ENCODE measurements around the gene ANXA3.
"Not testable (repeated sequence)": the region's sequence is repeated elsewhere in the genome, so short reads cannot be mapped to it uniquely, and the experiment has no call there.

Gene ANXA3

DNA sequence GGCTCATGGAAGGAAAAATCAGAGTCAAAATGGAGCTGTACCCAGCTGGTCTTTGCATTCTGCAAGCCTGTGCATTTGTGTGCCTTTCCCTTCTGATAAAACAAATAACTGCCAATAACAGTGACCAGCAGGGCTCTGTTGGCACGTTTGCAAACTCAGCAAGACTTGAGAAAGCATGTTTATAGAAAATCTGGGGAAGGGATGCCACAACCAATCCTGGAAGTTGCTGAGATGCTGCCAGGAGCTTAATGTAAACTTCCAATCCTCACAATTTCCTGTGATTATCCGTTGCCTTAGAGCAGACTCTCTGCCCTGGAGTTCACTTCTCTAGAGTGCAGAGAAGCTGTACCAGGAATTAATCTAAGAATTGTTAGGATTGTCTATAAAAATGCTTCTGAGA lies 6.9 kb upstream of the ANXA3 start:
- no peak for FAIRE-seq

DNA sequence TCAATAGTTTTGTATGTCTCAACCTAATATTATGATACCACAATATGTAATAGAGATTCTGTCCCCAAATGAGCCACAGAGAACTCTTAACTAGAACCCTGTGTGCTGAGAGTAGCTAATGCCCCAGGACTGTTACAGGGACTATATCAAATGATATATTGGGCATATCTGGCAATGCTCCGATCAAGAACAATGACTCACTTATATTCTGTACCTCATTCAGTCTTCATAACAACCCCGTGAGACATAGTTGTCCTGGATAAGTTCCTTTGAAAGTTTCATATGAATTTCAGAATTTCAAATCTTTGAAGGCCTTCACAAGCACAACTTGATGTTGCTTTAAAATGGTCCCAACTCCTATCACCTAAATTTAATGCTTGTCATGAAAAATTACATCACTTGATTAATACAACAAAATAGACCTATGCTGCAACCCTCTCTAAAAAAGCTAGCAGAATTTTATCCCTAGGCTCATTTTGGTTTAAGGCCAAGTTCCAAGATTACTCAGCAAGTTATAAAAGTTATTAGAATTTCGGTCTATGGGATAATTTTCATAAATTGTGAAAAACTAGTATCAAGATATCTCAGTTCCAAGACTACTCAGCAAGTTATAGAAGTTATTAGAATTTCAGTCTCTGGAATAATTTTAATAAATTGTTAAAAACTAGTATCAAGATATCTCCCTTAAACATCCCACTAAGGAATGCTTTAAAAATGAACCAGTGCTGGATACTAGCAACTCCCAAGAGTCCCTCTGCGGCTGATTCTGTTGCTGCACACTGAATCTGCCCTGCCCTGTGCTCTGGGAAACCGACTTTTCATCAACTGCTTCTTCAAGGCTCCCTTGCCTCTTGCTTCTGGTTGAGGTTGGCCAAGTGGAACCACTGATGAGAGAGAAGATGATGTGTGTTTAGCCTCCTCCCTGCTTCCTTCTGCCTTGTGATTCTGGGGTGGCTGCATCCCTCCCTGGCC lies 6.0 kb upstream of the ANXA3 start:
- FAIRE-seq = no peak

DNA sequence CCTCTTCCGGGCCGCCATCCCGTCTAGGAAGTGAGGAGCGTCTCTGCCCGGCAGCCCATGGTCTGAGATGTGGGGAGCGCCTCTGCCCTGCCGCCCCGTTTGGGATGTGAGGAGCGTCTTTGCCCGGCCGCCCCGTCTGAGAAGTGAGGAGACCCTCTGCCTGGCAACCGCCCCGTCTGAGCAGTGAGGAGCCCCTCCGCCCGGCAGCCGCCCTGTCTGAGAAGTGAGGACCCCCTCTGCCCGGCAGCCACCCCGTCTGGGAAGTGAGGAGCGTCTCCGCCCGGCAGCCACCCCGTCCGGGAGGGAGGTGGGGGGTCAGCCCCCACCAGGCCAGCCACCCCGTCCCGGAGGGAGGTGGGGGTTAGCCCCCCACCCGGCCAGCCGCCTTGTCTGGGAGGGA lies 3.7 kb upstream of the ANXA3 start:
- not testable (repeated sequence) for FAIRE-seq

DNA sequence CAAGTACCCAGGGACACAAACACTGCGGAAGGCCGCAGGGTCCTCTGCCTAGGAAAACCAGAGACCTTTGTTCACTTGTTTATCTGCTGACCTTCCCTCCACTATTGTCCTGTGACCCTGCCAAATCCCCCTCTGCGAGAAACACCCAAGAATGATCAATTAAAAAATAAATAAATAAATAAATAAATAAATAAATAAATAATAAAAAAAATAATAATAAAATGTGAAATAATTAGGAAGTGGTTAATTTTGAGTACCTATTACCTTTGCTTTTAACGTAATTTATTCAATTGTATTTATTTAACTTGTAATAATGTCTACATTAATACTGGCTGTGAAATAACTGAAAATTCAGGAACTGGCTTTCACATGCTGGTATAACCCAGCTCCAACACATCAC lies 2.7 kb upstream of the ANXA3 start:
- FAIRE-seq = not testable (repeated sequence)

DNA sequence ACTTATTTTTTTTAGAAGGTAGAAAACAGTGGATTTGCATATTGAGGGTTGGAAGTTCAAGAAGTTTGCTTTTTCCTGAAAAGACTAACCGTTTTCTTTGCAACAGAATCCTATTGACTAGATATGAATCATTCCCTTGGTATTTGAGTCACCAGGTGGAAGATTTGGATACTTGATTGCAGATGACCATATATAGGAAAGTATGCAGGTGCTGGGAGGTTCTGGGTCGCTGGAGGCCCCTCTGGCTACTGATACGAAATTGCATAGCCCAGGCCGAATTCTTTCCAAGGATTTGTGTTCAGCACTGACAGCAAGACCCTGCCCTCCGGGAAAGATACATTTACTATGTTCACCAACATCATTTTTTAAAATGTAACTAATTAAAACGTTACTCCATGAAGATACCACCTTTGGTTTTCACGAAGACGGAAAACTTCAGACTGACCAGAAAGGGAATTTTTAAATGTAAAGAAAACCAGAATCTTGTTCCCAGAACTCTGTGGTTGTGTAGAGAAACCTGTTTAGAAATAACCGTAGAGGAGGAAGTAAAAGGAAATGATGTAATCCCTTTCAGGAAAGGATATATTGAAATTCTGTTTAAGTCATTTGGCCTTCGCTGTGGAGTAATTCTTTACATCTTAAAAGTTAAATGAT lies 946 bp downstream of the ANXA3 start:
- no peak for FAIRE-seq

DNA sequence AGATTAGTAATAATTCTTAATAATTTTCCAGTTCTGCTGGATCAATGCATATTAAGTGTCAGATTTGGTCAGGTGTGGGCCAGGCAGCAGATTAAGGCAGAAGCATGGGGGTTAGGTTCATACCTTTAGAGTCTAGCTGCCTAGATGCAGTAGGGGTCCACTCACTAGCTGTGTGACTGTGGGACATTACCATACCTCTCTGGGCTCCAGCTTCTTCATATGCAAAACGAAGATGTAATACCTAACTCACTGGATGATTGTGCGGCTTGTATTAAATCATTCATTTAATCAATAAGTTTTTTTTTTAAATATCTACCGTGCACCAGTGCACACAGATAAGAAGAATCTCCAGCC lies 1.4 kb downstream of the ANXA3 start:
- FAIRE-seq = no peak

DNA sequence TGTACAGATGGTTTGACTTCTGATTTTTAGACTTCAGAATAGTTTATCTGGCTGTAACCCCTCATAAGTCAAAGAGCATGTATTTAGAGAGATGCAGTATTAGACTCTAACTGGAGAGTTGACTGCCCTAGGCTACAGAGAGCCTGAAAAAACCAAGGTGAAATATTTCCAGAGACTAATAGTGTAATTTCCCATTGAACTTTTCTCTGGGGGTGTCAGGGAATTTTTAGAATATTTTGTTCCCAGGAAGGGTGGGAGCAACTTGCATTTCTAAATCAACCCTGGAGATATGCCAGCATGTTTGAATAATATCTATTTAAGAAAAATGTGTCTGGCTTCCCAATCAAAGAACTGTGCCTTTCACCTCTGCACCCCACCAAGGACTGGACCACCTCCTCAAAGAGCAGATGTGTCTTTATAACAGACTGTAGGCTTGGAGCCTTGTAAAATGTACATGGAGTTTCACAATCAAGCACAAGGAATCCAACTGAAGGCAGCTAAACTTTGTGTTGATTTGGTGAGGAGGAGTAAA lies 2.0 kb downstream of the ANXA3 start:
- FAIRE-seq = no peak

DNA sequence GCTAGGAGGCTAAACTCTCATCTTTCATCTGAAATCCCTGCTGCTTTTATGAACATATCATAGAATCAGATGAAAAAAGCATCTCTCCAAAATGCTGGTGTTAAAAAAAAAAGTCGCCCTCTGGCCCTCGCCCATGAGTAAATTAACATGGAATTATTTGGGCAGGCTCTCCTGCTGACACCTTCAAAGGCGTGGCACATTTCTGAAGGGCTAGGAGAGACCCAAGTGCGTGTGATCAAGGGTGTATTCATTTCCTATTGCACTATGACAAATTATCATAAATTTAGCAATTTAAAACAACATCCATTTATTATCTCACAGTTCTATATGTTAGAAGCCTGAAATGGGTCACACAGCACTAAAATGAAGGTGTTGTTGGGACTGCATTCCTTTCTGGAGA lies 5.1 kb downstream of the ANXA3 start:
- FAIRE-seq = no peak

DNA sequence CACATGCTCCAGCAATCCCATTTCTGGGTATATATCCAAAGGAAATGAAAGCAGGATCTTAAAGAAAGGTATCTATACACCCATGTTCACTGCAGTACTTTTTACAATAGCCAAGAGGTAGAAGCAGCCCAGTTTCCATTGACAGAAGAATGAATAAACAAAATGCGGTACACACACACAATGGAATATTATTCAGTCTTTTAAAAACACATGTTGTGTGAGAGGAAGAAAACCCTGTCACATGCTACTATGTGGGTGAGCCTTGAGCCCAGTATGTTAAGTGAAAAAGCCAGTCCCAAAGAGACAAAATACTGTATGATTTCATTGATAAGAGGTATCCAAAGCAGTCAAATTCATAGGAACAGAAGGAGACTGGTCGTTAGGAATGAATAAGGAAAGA lies 6.3 kb downstream of the ANXA3 start:
- FAIRE-seq = no peak

DNA sequence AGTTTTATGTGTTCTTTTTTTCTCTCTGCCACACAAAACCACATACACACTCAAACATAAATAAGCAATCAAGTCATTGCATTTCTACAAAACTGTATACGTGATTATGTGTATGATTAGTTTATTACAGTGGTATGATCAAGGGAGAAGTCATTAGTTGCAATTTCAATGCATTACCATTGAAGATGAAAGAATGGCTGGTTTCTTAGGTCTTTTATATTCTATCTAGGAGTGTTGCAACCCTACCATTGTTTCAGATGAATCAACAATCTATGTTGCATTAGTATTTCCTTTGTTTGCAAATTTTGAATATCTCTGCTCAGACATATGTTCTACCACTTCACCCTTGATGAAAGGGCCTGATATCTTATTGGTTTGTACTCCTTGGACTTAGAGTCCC lies 6.8 kb downstream of the ANXA3 start:
- no peak for FAIRE-seq

DNA sequence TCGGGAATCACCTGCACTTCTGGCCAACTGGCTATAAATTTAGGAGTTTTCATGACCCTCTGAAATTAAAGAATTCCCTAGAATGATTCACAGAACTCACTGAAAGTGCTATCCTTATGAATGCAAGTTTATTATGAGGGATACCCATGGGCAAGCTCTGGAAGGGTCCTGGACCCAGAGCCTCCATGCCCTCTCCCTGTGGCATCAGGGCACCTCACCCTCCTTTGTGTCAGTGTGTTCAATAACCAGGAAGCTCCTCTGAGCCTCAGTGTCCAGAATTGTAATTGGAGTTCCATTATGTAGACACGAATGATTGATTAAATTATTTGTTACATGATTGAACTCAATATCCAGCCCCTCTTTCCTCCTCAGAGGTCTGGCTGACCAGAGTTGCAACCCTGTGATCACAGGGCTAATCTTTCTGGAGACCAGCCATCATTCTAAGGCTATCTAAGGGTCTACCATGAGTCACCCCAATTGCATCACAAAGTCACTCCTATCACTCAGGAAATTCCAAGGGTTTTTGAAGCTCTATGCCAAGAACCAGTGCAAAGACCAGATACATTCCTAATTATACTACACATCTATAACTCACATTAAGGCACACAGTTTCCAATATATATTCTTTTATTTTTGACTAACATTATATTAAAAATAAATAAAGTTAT lies 8.9 kb downstream of the ANXA3 start:
- FAIRE-seq = no peak

DNA sequence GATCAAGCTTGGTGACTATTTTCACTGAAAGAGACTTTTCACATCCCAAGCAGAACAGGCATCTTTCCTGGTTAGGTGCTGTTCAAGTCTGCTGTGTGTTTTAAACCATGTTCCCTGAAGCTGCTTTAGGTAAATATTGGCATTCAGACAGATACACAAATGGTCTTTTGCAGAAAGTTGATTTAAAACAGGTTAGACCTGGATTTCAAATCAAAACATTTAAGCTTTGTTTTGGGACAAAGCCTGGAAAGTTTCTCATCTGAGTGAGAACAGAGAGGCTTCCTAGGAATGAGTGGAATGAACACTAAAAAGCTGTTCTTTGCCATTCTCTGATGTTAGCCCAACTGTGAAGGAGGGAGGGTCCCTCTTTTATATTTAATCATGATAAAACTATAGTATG lies 10.1 kb downstream of the ANXA3 start:
- FAIRE-seq = no peak

DNA sequence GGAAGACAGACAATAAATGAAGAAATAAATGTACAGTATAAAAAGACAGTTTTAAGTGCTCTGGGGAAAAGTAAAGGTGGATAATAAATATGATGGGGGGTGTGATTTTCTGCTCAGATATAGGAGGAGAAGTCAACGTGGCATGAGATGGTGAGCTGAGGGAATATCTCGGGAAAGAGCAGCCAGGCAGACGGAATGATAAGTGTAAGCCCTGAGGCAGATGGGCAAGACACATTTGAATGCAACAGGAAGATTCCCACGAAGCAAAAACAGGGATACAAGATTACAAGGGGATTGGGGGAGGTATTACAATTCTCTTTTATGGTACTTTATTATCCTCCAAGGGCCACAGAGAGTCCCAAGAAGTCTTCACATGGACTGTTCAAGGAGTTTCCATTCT lies 11.1 kb downstream of the ANXA3 start:
- FAIRE-seq = no peak

DNA sequence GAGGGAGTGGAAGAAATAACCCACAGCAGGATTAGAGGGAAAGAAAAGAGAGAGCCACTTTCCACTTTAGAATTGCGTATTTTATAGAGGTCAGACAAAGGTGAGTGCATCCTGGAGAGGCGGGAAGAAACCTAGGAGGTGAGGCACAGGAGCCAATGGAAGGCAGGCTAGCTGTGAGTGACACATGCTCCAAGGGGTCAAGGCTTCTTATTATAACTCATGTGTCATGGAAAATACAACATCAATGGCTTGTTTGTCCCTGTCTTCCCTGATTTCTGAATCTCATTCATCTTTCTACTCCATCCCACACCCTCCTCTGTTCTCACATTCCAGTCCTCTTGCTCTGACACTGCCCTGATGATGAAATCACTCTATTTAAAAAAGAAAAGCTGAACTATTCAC lies 14.4 kb downstream of the ANXA3 start:
- no peak for FAIRE-seq

DNA sequence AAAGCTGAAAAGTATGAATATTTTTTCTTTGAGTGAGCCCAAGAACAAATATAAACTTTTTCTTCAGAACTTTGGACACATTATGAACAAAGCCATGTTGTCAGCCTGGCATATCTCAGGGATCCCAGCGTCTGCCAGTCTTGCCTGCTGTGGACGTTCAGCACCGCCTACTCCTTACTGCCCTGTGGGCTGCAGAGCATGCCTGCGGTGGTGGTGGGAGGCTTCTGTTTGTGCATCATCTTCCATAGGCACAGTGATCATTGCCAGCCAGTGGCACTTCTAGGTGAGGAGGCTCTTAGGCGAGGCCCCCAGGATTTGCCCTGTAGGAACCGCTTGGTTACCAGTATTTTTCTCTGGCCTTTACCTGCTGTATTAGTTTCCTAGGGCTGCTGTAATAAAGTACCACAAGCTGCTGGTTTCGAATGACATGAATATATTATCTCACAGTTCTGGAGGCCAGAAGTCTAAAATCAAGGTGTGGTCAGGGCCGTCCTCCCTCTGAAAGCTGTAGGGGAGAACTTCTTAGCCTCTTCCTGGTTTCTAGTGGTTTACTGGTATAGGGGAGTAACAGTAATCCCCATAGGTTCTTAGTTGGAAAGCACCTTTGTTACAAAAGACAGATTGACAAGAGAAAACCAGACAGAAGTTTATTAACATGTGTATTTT lies 15.4 kb downstream of the ANXA3 start:
- no peak for FAIRE-seq

DNA sequence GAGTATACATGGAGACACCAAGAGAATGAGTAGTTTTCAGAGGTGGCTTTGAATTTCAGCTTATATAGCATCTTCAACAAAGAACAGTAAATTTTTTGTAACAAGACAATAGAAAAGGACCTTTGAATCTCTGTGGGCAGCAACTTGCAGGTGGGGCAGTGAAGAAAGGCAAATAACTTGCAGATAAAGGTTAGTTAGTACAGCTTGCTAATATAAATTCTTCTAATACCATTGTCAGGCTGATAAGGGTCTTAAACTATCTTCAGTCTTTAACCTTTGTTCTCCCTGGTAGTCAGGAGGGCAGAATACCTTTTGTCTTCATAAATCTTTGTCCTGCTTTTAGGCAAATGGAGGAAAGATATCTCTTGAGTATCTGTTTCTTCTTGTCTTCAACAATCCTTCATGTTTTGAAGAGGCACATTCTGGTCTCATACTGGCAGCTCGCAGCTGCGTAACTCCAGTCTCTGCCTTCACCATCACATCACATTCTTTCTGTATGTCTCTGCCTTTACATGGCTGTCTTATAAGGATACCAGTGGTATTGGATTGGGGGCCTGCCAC lies 16.0 kb downstream of the ANXA3 start:
- FAIRE-seq = no peak

DNA sequence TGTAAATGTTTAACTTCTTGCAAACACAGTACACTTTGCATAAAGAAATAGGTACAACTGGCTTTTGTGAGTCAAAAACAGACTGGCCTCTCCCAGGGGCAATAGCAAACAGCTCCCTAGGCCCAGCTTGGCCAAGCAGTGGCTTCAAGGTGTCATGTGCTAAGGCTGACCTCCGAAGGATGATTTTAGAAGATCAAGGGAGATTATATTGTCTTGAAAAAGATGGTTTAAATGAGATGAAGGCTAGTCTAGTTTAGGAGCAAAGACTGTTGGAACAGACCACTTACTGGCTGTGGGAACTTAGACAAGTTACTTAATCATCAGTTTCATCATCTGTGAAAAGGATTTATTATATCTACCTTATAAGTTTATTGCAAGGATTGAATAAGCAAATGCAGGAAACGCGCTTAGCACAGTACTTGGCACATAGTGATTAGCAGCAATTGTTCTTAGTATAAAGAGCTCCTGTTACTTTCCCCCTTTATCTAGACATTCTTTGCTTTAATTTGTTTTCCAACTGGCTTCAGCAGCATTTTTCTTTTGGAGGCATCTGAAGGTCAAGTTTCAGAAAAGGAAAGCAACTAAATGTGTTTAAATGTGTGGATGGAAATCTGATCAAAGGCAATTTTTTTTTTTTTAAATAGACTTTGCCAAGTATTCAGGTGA lies 17.2 kb downstream of the ANXA3 start:
- FAIRE-seq = no peak

DNA sequence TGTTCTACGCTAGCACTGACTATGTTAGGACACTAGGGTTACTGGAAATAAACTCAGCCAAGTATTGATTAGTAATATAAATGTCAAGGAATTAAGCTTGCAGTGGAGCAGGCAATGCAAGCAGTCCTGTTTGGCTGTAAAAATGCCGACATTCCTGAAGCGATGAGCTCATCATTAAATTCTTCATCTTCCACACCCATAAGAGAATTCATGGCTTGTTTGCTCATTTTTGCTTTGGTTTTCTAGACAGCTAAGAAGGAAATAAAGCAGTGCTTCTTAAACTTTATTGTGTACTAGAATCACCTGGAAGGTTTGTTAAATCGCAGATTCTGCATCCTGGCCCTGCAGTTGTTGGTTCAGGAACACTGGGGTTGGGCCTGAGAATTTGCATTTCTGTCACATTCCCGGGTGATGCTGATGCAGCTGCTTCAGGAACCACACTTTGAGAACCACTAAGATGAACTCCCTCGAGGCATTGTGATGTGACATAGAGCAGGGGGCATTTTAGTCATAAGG lies 17.8 kb downstream of the ANXA3 start:
- FAIRE-seq = no peak

DNA sequence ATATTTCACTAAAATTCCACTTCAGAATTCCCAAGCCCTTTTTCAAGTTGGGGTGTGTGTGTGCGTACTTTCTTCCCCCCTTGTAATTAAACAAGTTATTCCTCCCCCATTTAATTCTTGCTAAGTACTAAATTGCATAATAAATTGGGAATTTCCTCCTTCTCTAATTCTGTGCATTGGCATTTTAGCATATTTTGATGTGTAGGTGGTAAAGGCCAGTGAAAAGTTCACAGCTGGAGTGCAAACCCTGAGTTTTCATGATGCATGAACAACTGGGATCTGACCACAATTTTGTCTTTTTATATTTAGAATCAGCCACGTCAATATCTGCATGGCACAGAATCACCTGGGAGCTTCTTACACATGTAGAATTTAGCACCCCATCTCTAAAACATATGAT lies 18.5 kb downstream of the ANXA3 start:
- no peak for FAIRE-seq

DNA sequence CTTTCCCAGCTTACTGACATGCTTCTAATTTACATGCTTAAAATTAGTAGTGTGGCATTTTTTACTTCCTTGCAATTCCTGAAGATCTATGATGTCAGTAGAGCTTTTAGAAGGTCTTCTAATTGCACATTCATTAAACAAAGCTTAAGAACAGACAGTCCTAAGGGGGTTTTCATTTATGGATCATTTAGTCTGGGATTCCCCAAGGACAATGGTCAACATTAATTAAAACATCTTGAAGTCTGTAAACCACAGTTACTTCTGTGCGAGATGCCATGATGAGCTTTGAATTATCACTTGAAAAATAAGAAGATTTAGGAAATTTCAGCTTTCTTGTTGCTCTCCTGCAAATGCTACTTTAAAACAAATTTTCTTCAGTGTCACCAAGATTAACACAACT lies 20.2 kb downstream of the ANXA3 start:
- FAIRE-seq = no peak

DNA sequence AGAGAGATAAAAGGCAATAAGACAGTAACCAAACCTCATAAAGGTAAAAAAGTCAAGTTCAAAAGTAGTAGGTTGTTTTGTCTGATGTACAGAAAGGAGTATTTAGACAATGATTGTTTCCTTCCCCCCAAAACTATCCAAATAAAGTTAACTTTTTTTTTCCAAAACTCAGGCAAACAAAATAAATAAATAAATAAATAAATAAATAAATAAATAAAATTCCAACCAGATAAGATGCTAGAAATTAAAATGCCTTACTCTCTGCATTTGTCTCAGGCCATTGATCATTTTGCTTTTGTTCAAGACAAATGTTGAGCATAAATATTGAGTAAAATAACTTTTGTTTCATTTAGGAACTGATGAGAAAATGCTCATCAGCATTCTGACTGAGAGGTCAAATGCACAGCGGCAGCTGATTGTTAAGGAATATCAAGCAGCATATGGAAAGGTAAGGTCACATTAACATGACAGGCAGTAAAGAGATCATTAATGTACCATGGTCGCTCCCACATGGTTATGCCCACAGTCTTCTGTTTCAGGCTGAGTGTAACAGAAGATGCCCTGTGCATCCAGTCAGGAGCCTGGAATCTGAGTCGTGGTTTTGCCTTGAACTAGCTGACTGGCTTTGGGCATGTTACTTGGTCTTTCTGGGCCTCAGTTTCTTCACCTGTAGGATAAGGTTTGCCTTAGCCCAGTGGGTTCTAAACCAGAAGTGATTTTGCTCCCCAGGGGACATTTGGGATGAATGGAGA lies 27.3 kb downstream of the ANXA3 start:
- FAIRE-seq = no peak

Measured in TTC549 (cell line).